Upper lobe of left lung (tissue), 6 donors: ENCODE measurements around the gene ABHD13. TPM values are rescaled to one million over a fixed set of nuclear protein-coding genes. Genes with fewer than 3 reads are reported as not detected.

Source experiments
- ATAC-seq, 2 donors: fragments of 200-7000 bp; cut with Tn5 transposase; one replicate each; pipeline ENCODE4 v1.9.1; 2022; ENCODE audit warnings: mild to moderate bottlenecking in 2 of 2, moderate library complexity in 2 of 2; ENCODE audit not compliant: low FRiP score in 2 of 2
- DNase-seq, 2 donors: peaks; one replicate each; pipeline ENCODE4 v3.0.0-alpha.2; 2019 to 2020
- H3K27ac ChIP-seq, 4 donors: fragments of 200-600 bp; sonication (generic); one replicate each; pipeline ENCODE4 v1.5.1; 2016 to 2019
- H3K27me3 ChIP-seq, 4 donors: fragments of 200-600 bp; sonication (generic); one replicate each; pipeline ENCODE4 v1.5.1; 2017 to 2019
- H3K36me3 ChIP-seq, 4 donors: fragments of 200-600 bp; sonication (generic); one replicate each; pipeline ENCODE4 v1.5.1; 2016 to 2019
- H3K4me1 ChIP-seq, 4 donors: fragments of 200-600 bp; sonication (generic); one replicate each; pipeline ENCODE4 v1.5.1; 2018 to 2019
- H3K4me3 ChIP-seq, 4 donors: fragments of 200-600 bp; sonication (generic); one replicate each; pipeline ENCODE4 v1.5.1; 2017 to 2019; ENCODE audit warnings: mild to moderate bottlenecking in 2 of 4, moderate library complexity in 1 of 4
- H3K9me3 ChIP-seq, 4 donors: fragments of 200-600 bp; sonication (generic); one replicate each; pipeline ENCODE4 v1.5.1; 2018 to 2019
- CTCF ChIP-seq, 6 experiments: fragments of 450-650 bp in 4 of 6; fragments of 200-600 bp in 2 of 6; sonication (generic) in 2 of 6; IDR thresholded peaks; one replicate each; pipeline ENCODE4 v1.5.1; 2016 to 2019; ENCODE audit warnings: antibody characterized with exemption in 6 of 6
- EP300 ChIP-seq, 4 donors: sonication (generic); formaldehyde crosslinking; IDR thresholded peaks; one replicate each; pipeline ENCODE4 v1.5.1; 2017; ENCODE audit warnings: antibody characterized with exemption in 4 of 4, control low read depth in 2 of 4
- POLR2A ChIP-seq, 4 donors: fragments of 450-650 bp; IDR thresholded peaks; one replicate each; pipeline ENCODE4 v1.5.1; 2016 to 2017; ENCODE audit warnings: antibody characterized with exemption in 4 of 4, mild to moderate bottlenecking in 2 of 4
- POLR2AphosphoS5 ChIP-seq, 2 donors: sonication (generic); formaldehyde crosslinking; IDR thresholded peaks; one replicate each; pipeline ENCODE4 v1.5.1; 2017; ENCODE audit warnings: antibody characterized with exemption in 2 of 2
- WGBS, 2 donors: methylation state at CpG; one replicate each; pipeline ENCODE4 v1.1.5; 2017 to 2018; 5-methylcytosine and 5-hydroxymethylcytosine counted together
- total RNA-seq, 6 donors: library from RNA; depleted of rRNA in 4 of 6; stranded (reverse); fragments of >200 nt in 4 of 6; gene quantifications; one replicate each; pipeline versions ENCODE4 v1.1.0 to v1.2.1, GENCODE V29; 2016 to 2021
- donor health status: DM: no; HTN: no; CAD: no; lungs with moderate emphysema.
- donor health status: DM: no; HTN: yes; CAD: no; lungs with severe emphysema.

ABHD13 gene
- total RNA-seq, 6 donors from 2014 or later = 3.6 to 21.6 (median 9.3) TPM

DNA sequence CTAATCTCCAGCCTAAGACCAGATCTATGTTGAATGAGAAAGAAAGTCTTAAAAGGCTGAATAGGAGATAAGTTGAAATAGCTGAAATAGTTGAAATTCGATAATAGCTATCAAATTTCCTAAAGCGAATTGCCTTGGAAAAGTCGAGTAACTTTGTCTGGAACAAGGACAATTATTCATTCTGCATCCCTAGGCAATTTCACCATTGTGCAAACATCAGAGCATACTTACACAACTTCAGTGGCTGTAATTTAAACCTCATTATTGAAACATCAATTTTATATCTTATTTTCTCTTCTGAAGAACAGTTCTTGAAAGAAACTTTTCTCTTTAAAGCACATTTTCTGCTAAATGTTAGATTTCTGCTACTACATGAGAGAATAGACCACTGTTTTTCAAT is 64.9 kb downstream of the ABHD13 start:
- no peaks in the 10 kb centered on the region for H3K36me3 ChIP-seq
- no peaks in the 10 kb centered on the region for H3K9me3 ChIP-seq
- no peak overlapping the region for H3K4me3 ChIP-seq
- H3K4me1 ChIP-seq = peaks cover 0 to 4% (median 0%) of the 10 kb centered on the region in 4 donors
- peak in 1 of 2 donors; percentile 78 for ATAC-seq
- WGBS, 2 donors = 34 to 35% methylated on average over 3 of the region's 3 CpGs
- no peak overlapping the region for H3K27ac ChIP-seq
- TF ChIP-seq POLR2AphosphoS5 (IDR thresholded peaks at IDR 0.05) (no peak), CTCF (IDR thresholded peaks at IDR 0.05) (no peak), POLR2A (IDR thresholded peaks at IDR 0.05) (no peak), EP300 (IDR thresholded peaks at IDR 0.05) (no peak)
- H3K27me3 ChIP-seq = no peaks in the 10 kb centered on the region
- DNase-seq = no peak

Other genes starting within 250 kb of the ABHD13 start
- 10 to 100 TPM in 2 of 6 donors, 1 to 10 TPM in 4; 6.3 to 22.1 (median 8.5) TPM for gene LIG4, start 2.9 kb upstream of the ABHD13 start, total RNA-seq
- gene TNFSF13B, start 51.3 kb downstream of the ABHD13 start, total RNA-seq = 10 to 100 TPM; 14.0 to 34.6 (median 19.7) TPM